ENCODE measurements around the gene SPSB2.
"Not testable (repeated sequence)": the region's sequence is repeated elsewhere in the genome, so short reads cannot be mapped to it uniquely, and the experiment has no call there.

The SPSB2 gene

GRCh38 chr12:6902448-6902847, 29.3 kb upstream of the SPSB2 start:
- no peak for DNase-seq (ENCODE audit: low read depth)

DNA sequence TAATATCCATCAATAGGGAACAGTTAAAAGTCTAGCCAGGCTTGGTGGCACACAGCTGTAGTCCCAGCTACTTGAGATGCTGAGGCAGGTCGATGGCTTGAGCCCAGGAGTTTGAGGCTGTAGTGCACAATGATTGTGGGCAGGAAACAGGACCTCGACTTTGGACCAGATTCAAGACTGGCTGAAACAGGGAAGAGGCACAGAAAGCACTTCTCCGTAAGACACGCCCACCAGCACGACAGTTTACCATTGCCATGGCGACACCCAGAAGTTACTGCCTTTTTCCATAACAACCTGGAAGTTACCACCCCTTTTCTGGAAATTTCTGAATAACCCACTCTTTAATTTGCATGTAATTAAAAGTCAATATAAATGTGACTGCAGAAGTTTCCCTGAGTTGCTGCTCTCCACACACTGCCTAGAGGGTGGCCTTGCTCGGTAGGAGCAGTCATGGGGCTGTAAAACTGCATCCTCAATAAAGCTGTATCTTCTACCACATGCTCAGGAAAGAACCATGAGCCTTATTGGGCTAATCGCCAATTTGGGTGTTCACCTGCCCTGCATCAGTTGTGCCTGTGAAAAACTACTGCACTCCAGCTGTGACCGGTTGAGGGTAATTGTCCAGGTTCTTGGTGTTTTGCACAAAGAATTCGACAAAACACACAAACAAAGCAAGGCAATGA, 26.9 kb upstream of the SPSB2 start:
- no peak for DNase-seq (ENCODE audit: low read depth)

DNA sequence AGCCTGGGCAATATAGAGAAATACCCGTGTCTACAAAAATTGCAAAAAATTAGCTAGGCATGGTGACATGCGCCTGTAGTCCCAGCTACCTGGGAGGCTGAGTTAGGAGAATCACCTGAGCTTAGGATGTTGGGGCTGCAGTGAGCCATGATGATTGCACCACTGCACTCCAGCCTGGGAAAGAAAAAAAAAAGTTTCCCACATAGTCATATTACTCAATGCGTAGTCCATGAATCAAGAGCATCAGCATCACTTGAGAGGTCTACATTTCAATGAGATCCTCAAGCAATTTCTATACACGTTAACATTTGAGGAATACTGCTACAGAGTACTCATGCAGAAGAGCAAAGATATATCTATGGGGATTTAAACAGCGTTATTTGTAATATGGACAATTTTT, 26.3 kb upstream of the SPSB2 start:
- no peak for DNase-seq (ENCODE audit: low read depth)

DNA sequence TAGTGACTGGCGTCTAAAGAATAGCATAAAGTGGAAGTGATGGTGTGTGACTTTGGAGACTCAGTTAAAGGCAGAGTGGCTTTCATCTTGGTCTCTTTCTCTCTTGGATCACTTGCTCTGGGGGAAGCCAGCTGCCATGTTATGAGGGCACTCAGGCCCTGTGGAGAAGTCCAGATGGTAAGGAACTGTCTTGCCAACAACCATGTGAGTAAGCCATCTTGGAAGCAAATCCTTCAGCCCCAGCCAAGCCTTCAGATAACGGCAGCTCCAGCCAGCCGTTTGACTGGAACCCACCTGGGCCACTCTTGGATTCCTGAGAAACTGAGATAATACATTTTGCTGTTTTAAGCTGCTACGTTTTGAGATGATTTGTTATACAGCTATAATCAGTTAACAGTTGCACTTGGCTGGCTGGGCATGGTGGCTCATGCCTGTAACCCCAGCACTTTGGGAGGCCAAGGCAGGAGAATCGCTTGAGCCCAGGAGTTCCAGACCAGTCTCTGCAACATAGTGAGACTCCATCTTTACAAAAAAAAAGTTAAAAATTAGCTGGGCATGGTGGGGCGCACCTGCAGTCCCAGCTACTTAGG, 23.8 kb upstream of the SPSB2 start:
- DNase-seq (ENCODE audit: low read depth): no peak

- no peak for DNase-seq (ENCODE audit: low read depth)
Observed at GRCh38 chr12:6894321-6894720, 21.2 kb upstream of the SPSB2 start.

GRCh38 chr12:6892683-6893082, 19.6 kb upstream of the SPSB2 start:
- not testable (repeated sequence) for DNase-seq (ENCODE audit: low read depth)

- DNase-seq (ENCODE audit: low read depth): no peak
Observed at GRCh38 chr12:6891646-6892001, 18.5 kb upstream of the SPSB2 start.

DNA sequence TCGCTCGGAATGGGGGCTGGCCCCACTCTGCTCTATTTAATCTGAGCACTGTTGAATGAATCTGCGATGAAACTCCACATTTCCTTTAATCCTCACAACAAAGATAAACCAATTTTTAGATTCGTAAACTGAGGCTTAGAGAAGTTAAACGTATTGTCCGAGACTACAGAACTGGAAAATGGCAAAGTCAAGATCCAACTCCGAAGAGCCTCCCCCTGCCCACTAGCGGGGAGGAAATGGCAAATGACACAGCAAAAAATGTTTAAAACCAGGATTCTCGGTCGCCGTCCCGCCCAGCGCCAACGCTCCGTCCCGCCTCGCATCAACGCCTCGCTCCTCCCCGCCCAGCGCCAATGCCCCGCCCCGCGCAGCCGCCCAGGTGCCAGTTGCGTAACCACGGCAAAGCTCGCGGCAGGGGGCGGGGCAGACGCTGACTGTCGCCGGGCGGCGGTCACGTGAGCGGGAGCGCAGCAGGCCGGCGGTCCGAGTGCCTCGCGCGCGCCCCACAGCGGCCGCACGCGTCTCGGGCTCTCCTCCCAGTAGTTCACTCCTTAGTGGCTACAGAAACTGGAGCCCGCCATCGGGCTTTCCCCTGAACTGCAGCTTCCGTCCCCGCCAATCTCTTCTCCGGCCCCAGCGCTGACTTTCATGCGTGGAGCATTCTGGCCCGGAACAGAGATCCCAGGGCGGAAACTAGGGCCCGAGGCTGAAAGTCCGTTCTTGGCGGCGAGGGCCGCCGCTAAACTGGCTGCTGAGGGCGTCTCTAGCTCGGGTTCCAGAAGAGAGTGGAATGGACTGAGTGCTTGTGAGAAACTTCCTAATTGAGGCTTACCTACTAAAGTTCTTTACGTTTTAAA, 17.9 kb upstream of the SPSB2 start:
- DNase-seq (ENCODE audit: low read depth): peak; percentile 98

GRCh38 chr12:6889775-6890573, 16.9 kb upstream of the SPSB2 start:
- DNase-seq (ENCODE audit: low read depth): not testable (repeated sequence)

- not testable (repeated sequence) for DNase-seq (ENCODE audit: low read depth)
Observed at GRCh38 chr12:6888794-6889193, 15.7 kb upstream of the SPSB2 start.

GRCh38 chr12:6888360-6888759, 15.3 kb upstream of the SPSB2 start:
- no peak for DNase-seq (ENCODE audit: low read depth)

DNA sequence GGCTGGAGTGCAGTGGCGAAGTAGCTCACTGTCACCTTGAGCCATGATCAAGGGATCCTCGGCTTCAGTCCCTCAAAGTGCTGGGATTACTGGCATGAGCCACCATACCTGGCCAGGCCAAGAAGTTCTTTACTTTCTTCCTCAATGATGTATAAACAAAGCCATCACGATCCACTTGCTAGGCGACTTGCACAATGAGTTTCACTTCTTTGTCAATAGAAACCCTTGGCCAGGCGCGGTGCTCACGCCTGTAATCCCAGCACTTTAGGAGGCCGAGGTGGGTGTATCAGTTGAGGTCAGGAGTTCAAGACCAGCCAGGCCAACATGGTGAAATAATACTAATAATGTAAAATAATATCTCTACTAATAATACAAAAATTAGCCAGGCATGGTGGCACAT, 14.4 kb upstream of the SPSB2 start:
- no peak for DNase-seq (ENCODE audit: low read depth)

- DNase-seq (ENCODE audit: low read depth): not testable (repeated sequence)
Observed at GRCh38 chr12:6886206-6886999, 13.3 kb upstream of the SPSB2 start.

- DNase-seq (ENCODE audit: low read depth): no peak
Observed at GRCh38 chr12:6884539-6884938, 11.4 kb upstream of the SPSB2 start.

- no peak for DNase-seq (ENCODE audit: low read depth)
Observed at GRCh38 chr12:6883683-6884082, 10.6 kb upstream of the SPSB2 start.

DNA sequence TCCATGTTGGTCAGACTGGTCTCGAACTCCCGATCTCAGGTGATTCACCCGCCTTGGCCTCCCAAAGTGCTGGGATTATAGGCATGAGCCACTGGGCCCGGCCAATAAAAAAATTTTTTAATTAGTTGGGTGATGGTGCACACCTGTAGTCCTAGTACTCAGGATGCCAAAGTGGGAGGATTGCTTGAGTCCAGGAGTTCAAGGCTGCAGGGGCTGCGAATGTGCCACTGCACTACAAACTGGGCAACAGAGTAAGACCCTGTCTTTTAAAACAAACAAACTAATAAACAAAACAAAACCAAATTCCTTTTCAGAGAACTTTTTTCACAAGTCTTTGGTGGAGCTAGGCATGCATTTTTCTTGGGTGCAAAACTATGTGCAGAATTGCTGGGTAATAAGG, 10.1 kb upstream of the SPSB2 start:
- no peak for DNase-seq (ENCODE audit: low read depth)

DNA sequence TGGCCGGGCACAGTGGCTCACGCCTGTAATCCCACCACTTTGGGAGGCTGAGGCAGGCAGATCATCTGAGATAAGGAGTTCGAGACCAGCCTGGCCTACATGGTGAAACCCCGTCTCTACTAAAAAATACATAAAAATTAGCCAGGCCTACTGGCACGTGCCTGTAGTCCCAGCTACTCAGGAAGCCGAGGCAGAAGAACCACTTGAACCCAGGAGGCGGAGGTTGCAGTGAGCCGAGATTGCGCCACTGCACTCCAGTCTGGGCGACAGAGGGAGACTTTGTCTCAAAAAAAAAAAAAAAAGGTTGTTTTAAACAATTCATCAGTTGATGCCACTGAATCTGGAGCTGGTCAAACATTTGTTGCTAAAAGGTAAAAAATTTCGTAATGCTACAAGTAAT, 6.7 kb upstream of the SPSB2 start:
- DNase-seq (ENCODE audit: low read depth): not testable (repeated sequence)

DNA sequence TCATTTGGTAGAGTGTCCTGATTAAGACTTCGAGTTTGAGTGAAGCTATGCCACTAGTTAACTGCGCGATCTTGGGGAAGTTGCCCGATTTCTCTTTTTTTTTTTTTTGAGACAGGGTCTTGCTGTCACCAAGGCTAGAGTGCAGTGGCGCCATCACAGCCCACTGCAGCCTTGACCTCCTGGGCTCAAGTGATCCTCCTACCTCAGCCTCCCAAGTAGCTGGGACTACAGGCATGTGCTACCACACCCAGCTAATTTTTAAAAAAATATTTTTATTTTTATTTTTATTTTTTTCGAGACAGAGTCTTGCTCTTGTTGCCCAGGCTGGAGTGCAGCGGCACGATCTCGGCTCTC, 889 bp upstream of the SPSB2 start:
- DNase-seq (ENCODE audit: low read depth): not testable (repeated sequence)

GRCh38 chr12:6872073-6873048, 742 bp downstream of the SPSB2 start:
- DNase-seq (ENCODE audit: low read depth): peak; percentile 76
